Calu3 (cell line): ENCODE data around the gene MROH9. TPM values are rescaled to one million over a fixed set of nuclear protein-coding genes. Genes with fewer than 3 reads are reported as not detected.

Experiments used
- BruUV-seq: library from RNA; stranded (reverse); fragments of 400-500 nt; replicated peaks from 2 replicates; lab custom pipeline; 2021; lab: Mats Ljungman, UMichigan
- CTCF ChIA-PET: fragments of 300-600 bp; sonication (Branson Sonifier 250); formaldehyde crosslinking; loops from one replicate; lab custom pipeline; 2022; ENCODE audit warnings: antibody characterized with exemption; lab: Charles Lee
- DNase-seq: peaks from one replicate; pipeline ENCODE4 v3.0.0; 2022
- H3K27ac Mint-ChIP-seq: one replicate; pipeline ENCODE4 v1.8.0; 2022; ENCODE audit warnings: mixed read lengths; ENCODE audit not compliant: unreplicated experiment
- H3K27me3 Mint-ChIP-seq: one replicate; pipeline ENCODE4 v1.8.0; 2022; ENCODE audit warnings: mixed read lengths; ENCODE audit not compliant: unreplicated experiment
- H3K36me3 Mint-ChIP-seq: one replicate; pipeline ENCODE4 v1.8.0; 2022; ENCODE audit warnings: mild to moderate bottlenecking, moderate library complexity, mixed read lengths; ENCODE audit not compliant: insufficient read depth, unreplicated experiment
- H3K4me1 Mint-ChIP-seq: one replicate; pipeline ENCODE4 v1.8.0; 2022; ENCODE audit warnings: mild to moderate bottlenecking, low read depth, mixed read lengths; ENCODE audit not compliant: unreplicated experiment
- H3K4me3 Mint-ChIP-seq: one replicate; pipeline ENCODE4 v1.8.0; 2022; ENCODE audit warnings: mild to moderate bottlenecking, low read depth, moderate library complexity, mixed read lengths; ENCODE audit not compliant: unreplicated experiment
- H3K9me3 Mint-ChIP-seq: one replicate; pipeline ENCODE4 v1.8.0; 2022; ENCODE audit warnings: low read depth, mixed read lengths; ENCODE audit not compliant: unreplicated experiment
- intact Hi-C: fragments of 100-400 bp; cut with micrococcal nuclease; formaldehyde crosslinking; loops from one replicate; pipeline ENCODE4 v1.10.0; 2022; ENCODE audit not compliant: unreplicated experiment
- total RNA-seq: library from RNA; stranded (reverse); gene quantifications from 2 replicates; pipeline ENCODE4 v1.2.3, GENCODE V29; 2022
- TF ChIP-seq, protein P1 (sequence below): fragments of 200-600 bp; IDR thresholded peaks from one replicate; pipeline ENCODE4 v1.8.0; 2022; ENCODE audit warnings: antibody characterized with exemption; ENCODE audit not compliant: unreplicated experiment

The MROH9 gene
- total RNA-seq, 1 experiment from 2014 or later = not detected

GRCh38 chr1:170929412-170929834, 5.9 kb upstream of the MROH9 start:
- TF ChIP-seq, protein P1, sequence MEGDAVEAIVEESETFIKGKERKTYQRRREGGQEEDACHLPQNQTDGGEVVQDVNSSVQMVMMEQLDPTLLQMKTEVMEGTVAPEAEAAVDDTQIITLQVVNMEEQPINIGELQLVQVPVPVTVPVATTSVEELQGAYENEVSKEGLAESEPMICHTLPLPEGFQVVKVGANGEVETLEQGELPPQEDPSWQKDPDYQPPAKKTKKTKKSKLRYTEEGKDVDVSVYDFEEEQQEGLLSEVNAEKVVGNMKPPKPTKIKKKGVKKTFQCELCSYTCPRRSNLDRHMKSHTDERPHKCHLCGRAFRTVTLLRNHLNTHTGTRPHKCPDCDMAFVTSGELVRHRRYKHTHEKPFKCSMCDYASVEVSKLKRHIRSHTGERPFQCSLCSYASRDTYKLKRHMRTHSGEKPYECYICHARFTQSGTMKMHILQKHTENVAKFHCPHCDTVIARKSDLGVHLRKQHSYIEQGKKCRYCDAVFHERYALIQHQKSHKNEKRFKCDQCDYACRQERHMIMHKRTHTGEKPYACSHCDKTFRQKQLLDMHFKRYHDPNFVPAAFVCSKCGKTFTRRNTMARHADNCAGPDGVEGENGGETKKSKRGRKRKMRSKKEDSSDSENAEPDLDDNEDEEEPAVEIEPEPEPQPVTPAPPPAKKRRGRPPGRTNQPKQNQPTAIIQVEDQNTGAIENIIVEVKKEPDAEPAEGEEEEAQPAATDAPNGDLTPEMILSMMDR = no peak
- no peak for DNase-seq
- no TSS peak for BruUV-seq
- no peaks in the 10 kb centered on the region for H3K4me1 Mint-ChIP-seq
- no peaks in the 10 kb centered on the region for H3K36me3 Mint-ChIP-seq
- H3K9me3 Mint-ChIP-seq = no peaks in the 10 kb centered on the region
- no peaks in the 10 kb centered on the region for H3K27me3 Mint-ChIP-seq
- H3K4me3 Mint-ChIP-seq = no peak overlapping the region
- CTCF ChIA-PET = interaction anchor here (0.6 to 1.3 kb wide), 7 partner anchors 33 to 1001 kb away, joined by 3 to 7 read pairs (median 3); partner anchors contain the start of gene KIFAP3
- intact Hi-C loops = loop anchor here (1.0 to 5.0 kb wide), 3 partner anchors 162 to 919 kb away; no protein-coding TSS in a partner anchor
- H3K27ac Mint-ChIP-seq = no peak overlapping the region

GRCh38 chr1:170929835-170930554, 5.3 kb upstream of the MROH9 start:
- no peak overlapping the region for H3K27ac Mint-ChIP-seq

GRCh38 chr1:170931650-170932049, 3.7 kb upstream of the MROH9 start:
- DNase-seq = no peak
- CTCF ChIA-PET = no interaction called here
- H3K9me3 Mint-ChIP-seq = no peaks in the 10 kb centered on the region
- no peak overlapping the region for H3K4me3 Mint-ChIP-seq
- TF ChIP-seq, protein P1 = no peak
- no peaks in the 10 kb centered on the region for H3K27me3 Mint-ChIP-seq
- H3K27ac Mint-ChIP-seq = no peak overlapping the region
- no peaks in the 10 kb centered on the region for H3K36me3 Mint-ChIP-seq
- intact Hi-C loops = no loop called here
- no peaks in the 10 kb centered on the region for H3K4me1 Mint-ChIP-seq
- BruUV-seq = no TSS peak

More at GRCh38 chr1:170929835-170930554, 5.3 kb upstream of the MROH9 start:
- H3K9me3 Mint-ChIP-seq = no peaks in the 10 kb centered on the region
- no peaks in the 10 kb centered on the region for H3K27me3 Mint-ChIP-seq
- CTCF ChIA-PET = interaction anchor here (0.6 to 1.3 kb wide), 8 partner anchors 34 to 1001 kb away, joined by 3 to 7 read pairs (median 3); partner anchors contain the start of genes KIFAP3 and PRRX1
- no TSS peak for BruUV-seq
- DNase-seq = peak; percentile 38
- intact Hi-C loops = loop anchor here (1.0 to 5.0 kb wide), 3 partner anchors 163 to 920 kb away; no protein-coding TSS in a partner anchor
- TF ChIP-seq, protein P1 = peak; percentile 73
- no peaks in the 10 kb centered on the region for H3K4me1 Mint-ChIP-seq
- no peaks in the 10 kb centered on the region for H3K36me3 Mint-ChIP-seq
- no peak overlapping the region for H3K4me3 Mint-ChIP-seq

GRCh38 chr1:170932236-170932635, 3.1 kb upstream of the MROH9 start:
- H3K27me3 Mint-ChIP-seq = no peaks in the 10 kb centered on the region
- no TSS peak for BruUV-seq
- DNase-seq = no peak

More at GRCh38 chr1:170932236-170932635, 3.1 kb upstream of the MROH9 start:
- CTCF ChIA-PET = no interaction called here
- intact Hi-C loops = no loop called here
- H3K9me3 Mint-ChIP-seq = no peaks in the 10 kb centered on the region
- no peaks in the 10 kb centered on the region for H3K4me1 Mint-ChIP-seq
- H3K27ac Mint-ChIP-seq = no peak overlapping the region
- no peak overlapping the region for H3K4me3 Mint-ChIP-seq
- H3K36me3 Mint-ChIP-seq = no peaks in the 10 kb centered on the region
- TF ChIP-seq, protein P1 = no peak
